Subcutaneous adipose tissue (tissue), 4 donors: ENCODE results near the gene DOCK2. TPM values are rescaled to one million over a fixed set of nuclear protein-coding genes. Genes with fewer than 3 reads are reported as not detected.

ENCODE experiments used
- CTCF ChIP-seq: fragments of 450-650 bp; IDR thresholded peaks from one replicate; pipeline ENCODE4 v1.5.1; 2016; ENCODE audit warnings: low read depth, mild to moderate bottlenecking, control low read depth, antibody characterized with exemption, moderate library complexity
- total RNA-seq, 4 donors: library from RNA; depleted of rRNA; stranded (reverse); fragments of >200 nt; gene quantifications; one replicate each; pipeline ENCODE4 v1.1.0, GENCODE V29; 2016

DOCK2 gene
- total RNA-seq, 4 donors from 2014 or later: 23.9 to 101 (median 51.1) TPM

DNA sequence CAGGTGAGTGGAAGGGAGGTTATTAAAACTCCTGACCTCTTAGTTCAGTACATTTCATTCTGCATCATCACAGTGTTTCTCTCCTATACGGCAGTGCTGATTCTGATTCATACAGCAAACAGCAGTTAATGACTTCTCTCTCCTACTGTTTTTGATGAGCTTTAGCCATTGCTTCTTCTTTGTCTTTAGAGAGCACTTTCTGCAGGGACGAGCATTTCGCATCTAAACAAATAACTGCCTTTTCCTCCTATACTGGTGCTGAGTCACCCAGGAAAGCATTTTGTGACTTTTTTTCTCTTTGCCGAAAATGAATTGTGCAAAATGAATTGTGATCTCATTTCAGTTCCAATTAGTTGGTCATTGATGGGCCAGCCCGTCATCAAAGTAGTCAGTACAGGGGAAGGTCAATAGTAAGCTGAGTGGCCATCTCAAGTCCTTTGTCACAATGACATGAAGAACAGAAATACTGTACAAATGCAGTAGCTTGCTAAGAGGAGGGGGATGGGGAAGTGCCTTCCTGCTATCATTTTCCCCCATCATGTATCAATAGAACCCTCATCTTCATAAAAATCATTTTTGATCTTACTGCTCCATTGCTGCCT, 244.7 kb downstream of the DOCK2 start:
- no peak for TF ChIP-seq CTCF

- TF ChIP-seq CTCF: no peak
Measured at GRCh38 chr5:169886033-169886432, 249.0 kb downstream of the DOCK2 start.

DNA sequence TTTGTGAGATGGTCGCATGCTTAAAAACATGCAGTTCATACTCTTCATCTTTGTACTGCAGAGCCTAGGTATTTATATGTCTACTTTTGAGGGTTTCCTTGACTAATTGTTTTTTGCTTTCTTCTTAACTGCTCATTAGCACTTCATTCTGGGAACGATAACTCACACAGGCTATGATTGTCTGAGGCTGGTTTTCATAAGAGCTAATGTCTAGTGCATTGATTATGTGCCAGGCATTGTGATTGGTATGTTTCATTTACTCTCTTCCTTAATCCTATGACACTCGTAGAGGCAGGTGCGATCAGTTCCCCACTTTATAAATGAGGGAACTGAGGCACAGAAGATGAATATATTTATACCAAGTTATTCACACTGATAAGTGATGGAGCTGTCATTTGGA, 249.6 kb downstream of the DOCK2 start:
- TF ChIP-seq CTCF: no peak

GRCh38 chr5:169889572-169889971, 252.5 kb downstream of the DOCK2 start:
- no peak for TF ChIP-seq CTCF

DNA sequence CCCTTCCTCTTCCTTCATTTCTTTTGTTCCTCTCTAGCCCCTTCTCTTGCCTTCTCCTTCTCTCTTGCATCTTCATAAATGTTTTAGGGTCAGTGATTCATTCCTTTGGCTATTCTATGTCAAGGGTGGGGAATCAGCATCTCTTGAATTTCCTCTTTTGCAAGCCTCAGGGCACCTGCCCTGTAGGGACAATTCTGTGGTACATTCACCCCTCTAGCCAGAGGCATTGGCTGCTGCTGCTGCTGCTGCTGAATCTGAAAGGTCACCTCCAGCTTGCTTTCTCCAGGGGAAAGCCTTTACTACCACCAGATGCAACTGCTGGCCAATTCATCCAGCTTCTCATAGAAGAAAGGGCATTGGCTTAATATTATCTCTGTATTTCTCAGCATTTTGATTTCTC, 255.9 kb downstream of the DOCK2 start:
- no peak for TF ChIP-seq CTCF

DNA sequence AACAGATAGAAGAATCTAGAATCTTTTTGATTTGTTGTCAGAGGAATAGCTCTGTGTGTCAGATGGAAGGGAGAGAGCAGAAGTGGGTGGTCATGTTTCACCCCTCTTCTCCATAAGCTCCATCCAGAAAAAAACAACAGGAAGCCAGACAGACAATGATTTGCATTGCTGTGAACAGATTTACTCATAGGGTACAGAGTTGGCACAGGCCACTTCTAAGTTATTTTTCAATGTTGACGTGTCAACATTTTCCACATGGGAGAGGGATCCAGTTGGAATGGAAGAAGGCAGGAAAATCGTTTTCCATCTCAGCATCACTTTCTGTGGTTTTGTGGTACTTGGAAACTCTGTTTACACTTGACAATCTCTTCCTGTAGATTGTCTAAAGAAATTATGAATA, 256.5 kb downstream of the DOCK2 start:
- TF ChIP-seq CTCF: no peak

DNA sequence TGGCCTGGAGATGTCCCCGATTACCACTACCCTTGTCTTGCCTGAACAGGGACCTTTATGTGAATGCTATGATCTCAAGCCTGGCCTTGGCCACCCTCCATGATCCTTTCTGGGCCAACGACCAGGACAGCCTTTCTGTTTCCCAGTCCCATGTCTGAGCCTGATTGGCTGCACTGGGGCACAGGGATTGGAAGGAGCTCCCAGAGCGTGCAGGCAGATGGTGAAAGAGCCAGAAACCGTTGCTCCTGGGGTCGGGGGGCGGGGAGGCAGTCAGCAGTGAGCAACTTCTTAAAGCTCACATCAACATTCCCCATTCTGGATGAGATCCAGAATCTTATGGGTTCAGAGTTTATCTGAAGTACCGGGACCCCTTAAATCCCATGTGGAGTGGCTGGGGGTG, 258.9 kb downstream of the DOCK2 start:
- no peak for TF ChIP-seq CTCF
